ENCODE results near the gene TRIM45. TPM values are rescaled to one million over a fixed set of nuclear protein-coding genes. Genes with fewer than 3 reads are reported as not detected.
"Not testable (repeated sequence)": the region's sequence is repeated elsewhere in the genome, so short reads cannot be mapped to it uniquely, and the experiment has no call there.

The TRIM45 gene
- total RNA-seq, 2 donors from 2014 or later = 3.1 to 3.9 TPM

DNA sequence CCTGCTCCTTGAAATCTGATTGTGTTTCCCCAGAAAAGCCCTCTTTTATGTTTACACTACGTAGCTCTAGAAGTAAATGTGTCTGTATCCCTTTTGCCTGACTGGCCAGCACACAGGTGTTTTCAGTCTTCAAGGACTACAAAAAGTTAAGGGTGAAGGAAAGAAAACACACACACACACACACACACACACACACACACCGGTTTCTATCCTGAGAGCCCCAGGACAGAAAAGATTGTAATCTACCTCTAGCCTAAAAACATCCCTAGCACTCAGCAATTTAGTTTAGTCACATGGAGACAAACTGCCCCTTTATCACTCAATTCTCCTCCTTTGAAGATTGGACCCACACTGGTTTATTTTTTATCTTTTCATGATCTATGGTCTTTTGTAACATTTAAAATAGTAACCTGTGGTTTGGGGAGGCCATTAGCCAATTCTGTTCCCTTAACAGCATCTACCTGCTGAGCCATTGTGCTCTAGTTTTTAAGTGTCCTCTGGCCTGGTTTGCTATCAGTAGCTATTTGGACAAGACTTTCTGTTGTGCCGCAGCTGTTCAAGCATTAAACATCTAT is 15.8 kb upstream of the TRIM45 start:
- no peak for DNase-seq (ENCODE audit: low spot score)
- intact Hi-C loops (cut with DNase I) = loop anchor here in 1 of 2 donors (10.0 kb wide), 1 partner anchor 1653 kb away; no protein-coding TSS in a partner anchor

- intact Hi-C loops (cut with DNase I) = loop anchor here in 1 of 2 donors (10.0 kb wide), 1 partner anchor 1652 kb away; no protein-coding TSS in a partner anchor
- no peak for DNase-seq (ENCODE audit: low spot score)
Observed at GRCh38 chr1:117136749-117137148, 15.2 kb upstream of the TRIM45 start.

DNA sequence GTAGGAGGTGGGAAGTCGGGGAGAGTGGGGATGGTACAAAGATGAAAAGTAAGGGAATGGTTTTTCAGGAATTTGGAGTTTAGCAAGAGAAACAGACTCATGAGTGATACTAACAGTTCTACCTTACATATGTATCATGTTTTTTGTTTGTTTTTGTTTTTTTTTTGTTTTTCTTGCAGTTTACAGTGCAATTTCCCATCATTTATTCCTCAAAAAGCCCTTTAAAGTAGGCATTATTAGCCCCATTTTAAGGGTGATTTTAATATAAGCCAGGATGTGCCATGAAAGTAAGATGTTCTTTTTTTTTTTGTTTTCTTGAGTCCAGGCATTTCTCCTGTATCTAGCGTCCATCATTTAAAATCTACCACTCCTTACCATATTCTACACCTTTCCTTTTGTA is 13.8 kb upstream of the TRIM45 start:
- DNase-seq (ENCODE audit: low spot score) = no peak
- intact Hi-C loops (cut with DNase I) = loop anchor here in 1 of 2 donors (10.0 kb wide), 1 partner anchor 1651 kb away; no protein-coding TSS in a partner anchor

GRCh38 chr1:117130526-117130925 is 9.0 kb upstream of the TRIM45 start:
- DNase-seq (ENCODE audit: low spot score) = no peak
- intact Hi-C loops (cut with DNase I) = loop anchor here in 1 of 2 donors (10.0 kb wide), 1 partner anchor 1646 kb away; no protein-coding TSS in a partner anchor

- intact Hi-C loops (cut with DNase I) = loop anchor here in 1 of 2 donors (5.0 kb wide), 1 partner anchor 61 kb away; no protein-coding TSS in a partner anchor
- DNase-seq (ENCODE audit: low spot score) = no peak
Observed at GRCh38 chr1:117128323-117129079, 7.0 kb upstream of the TRIM45 start.

DNA sequence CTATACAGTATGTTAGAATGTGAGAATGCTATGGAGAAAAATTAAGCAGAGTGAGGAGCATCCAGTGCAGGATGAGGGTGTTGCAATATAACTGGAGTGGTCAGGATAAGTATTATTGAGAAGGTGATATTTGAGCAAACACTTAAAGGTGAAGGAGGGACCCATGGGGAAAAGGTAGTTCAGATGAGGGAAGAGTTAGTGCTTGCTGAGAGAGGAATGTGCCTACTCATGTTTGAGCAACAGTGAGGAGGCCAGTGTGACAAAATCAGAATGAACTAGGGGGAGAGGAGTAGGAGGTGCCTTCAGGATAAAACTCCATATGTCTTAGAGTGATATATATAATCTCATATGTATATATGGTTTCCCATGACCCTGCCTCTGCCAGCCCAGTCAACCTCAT is 6.2 kb upstream of the TRIM45 start:
- DNase-seq (ENCODE audit: low spot score) = no peak
- intact Hi-C loops (cut with DNase I) = loop anchor here in 1 of 2 donors (5.0 kb wide), 1 partner anchor 60 kb away; no protein-coding TSS in a partner anchor

- DNase-seq (ENCODE audit: low spot score) = no peak
- intact Hi-C loops (cut with DNase I) = loop anchor here in 1 of 2 donors (5.0 kb wide), 1 partner anchor 57 kb away; no protein-coding TSS in a partner anchor
Observed at GRCh38 chr1:117124661-117125060, 3.1 kb upstream of the TRIM45 start.

GRCh38 chr1:117123274-117123673 is 1.7 kb upstream of the TRIM45 start:
- intact Hi-C loops (cut with DNase I) = no loop called here
- no peak for DNase-seq (ENCODE audit: low spot score)

- DNase-seq (ENCODE audit: low spot score) = no peak
- intact Hi-C loops (cut with DNase I) = no loop called here
Observed at GRCh38 chr1:117122330-117123025, 929 bp upstream of the TRIM45 start.

- no peak for DNase-seq (ENCODE audit: low spot score)
- intact Hi-C loops (cut with DNase I) = no loop called here
Observed at GRCh38 chr1:117120774-117121588, 568 bp downstream of the TRIM45 start.

DNA sequence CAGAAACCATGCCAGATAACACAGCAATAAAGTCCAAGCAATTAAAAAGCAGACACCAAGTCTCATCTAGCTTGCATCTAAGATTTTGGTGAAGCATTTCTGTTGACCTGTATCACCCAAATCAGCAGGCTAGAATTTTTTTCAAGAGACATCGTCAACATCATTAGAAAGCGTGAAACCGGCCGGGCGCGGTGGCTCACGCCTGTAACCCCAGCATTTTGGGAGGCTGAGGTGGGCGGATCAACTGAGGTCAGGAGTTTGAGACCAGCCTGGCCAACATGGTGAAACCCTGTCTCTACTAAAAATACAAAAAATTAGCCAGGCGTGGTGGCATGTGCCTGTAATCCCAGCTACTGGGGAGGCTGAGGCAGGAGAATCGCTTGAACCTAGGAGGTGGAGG is 2.4 kb downstream of the TRIM45 start:
- intact Hi-C loops (cut with DNase I) = loop anchor here in 1 of 2 donors (5.0 kb wide), 1 partner anchor 487 kb away; no protein-coding TSS in a partner anchor
- not testable (repeated sequence) for DNase-seq (ENCODE audit: low spot score)

GRCh38 chr1:117118137-117118536 is 3.4 kb downstream of the TRIM45 start:
- intact Hi-C loops (cut with DNase I) = loop anchor here in 1 of 2 donors (5.0 kb wide), 1 partner anchor 486 kb away; no protein-coding TSS in a partner anchor
- no peak for DNase-seq (ENCODE audit: low spot score)

DNA sequence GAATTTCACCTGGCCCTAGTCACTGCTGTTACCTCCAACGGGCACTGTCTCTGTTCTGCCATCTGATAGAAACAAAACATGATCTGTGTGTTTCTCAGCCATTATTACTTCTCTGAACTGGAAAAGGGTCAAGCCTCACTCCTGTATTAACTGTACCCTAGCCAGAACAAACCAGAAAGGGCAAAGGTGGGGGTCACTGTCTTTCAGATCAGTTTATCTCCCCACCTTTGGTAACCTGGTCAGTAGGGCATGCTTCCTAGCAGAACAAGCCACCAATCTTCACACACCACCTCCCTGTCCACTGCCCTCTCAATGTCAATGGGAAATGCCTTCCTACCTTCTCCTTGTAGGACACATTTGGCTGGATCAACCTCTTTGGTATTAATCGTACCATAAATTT is 3.9 kb downstream of the TRIM45 start:
- DNase-seq (ENCODE audit: low spot score) = no peak
- intact Hi-C loops (cut with DNase I) = loop anchor here in 1 of 2 donors (5.0 kb wide), 1 partner anchor 485 kb away; no protein-coding TSS in a partner anchor

DNA sequence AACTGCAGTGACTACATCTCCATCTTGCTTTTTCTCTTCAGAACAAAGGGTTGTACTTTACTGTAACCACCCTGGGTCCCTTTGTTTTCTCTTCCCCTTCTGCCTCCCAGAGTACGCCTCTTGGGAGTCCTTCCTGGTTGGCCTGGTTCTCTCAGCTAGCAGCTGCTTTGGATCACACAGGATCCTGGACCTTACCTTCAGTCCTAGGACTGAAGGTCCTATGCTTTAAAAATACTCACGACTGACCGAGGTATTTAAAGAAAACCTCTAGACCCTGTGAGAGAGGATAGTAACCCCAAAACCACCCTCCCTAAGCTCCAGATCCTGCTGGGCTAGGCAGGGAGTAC is 4.8 kb downstream of the TRIM45 start:
- intact Hi-C loops (cut with DNase I) = loop anchor here in 1 of 2 donors (5.0 kb wide), 1 partner anchor 484 kb away; no protein-coding TSS in a partner anchor
- DNase-seq (ENCODE audit: low spot score) = no peak

- intact Hi-C loops (cut with DNase I) = loop anchor here in 1 of 2 donors (5.0 kb wide), 1 partner anchor 484 kb away; no protein-coding TSS in a partner anchor
Observed at GRCh38 chr1:117116090-117116783, 5.3 kb downstream of the TRIM45 start.

GRCh38 chr1:117114877-117115276 is 6.7 kb downstream of the TRIM45 start:
- intact Hi-C loops (cut with DNase I) = loop anchor here in 1 of 2 donors (5.0 kb wide), 1 partner anchor 483 kb away; no protein-coding TSS in a partner anchor
- no peak for DNase-seq (ENCODE audit: low spot score)

More at GRCh38 chr1:117116090-117116783, 5.3 kb downstream of the TRIM45 start:
- no peak for DNase-seq (ENCODE audit: low spot score)

- intact Hi-C loops (cut with DNase I) = no loop called here
- DNase-seq (ENCODE audit: low spot score) = no peak
Observed at GRCh38 chr1:117113199-117113598, 8.3 kb downstream of the TRIM45 start.

Data from posterior vena cava (tissue), 2 donors.